NAMALWA (cell line): ENCODE measurements around the gene MSI2.

ENCODE experiments used
- DNase-seq: peaks from one replicate; pipeline ENCODE4 v3.0.0-alpha.2; 2015; ENCODE audit warnings: low spot score

MSI2 gene

DNA sequence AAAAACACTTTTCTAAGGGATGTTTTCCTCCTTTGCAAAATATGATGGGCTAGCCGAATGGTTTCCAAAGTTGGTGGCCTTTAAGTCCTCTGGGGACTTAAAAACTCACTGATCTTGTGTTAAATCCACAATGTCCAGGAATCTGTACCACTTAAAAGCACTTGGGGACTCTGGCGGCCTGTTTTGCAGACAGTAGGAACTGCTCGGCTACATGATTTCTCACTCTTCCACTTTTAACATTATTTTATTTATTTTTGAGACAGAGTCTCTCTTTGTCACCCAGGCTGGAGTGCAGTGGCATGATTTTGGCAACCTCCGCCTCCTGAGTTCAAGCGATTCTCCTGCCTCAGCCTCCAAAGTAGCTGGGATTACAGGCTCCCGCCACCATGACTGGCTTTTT is 9.1 kb upstream of the MSI2 start:
- no peak for DNase-seq

GRCh38 chr17:57247913-57248312 is 8.4 kb upstream of the MSI2 start:
- no peak for DNase-seq

- no peak for DNase-seq
Measured at GRCh38 chr17:57249520-57249919, 6.8 kb upstream of the MSI2 start.

GRCh38 chr17:57251211-57251787 is 5.0 kb upstream of the MSI2 start:
- DNase-seq = no peak

DNA sequence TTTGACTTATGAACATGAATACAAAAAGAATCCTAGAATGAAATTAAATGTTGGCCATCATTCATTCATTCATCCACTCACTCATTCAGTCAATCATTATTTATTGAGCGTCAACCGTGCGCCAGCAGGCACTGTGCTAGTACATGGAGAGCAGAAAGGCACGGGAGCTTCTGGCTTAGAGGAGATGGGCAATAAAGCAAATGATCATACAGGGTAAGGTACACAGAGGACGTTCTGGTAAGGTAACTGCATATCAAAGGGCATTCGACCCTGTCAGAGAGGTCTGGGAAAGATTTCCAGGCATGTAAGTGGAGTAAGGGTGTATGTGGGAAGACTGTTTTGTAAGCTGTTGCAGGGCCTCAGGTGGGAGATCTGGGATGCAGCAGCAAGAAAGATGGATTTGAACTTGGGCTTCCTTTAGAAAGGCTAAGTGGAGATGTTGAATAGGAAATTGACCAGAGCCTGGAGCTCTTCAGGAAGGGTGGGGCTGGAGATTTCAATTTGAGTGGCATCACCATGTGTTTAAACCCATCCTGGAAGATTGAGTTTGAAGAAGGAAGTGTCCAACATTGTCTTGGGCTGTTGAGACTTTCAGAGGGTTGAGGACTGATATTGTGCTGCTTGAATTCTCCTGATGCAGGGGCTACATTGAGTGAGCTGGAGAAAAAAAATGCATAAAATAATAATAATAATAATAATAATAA is 2.8 kb upstream of the MSI2 start:
- DNase-seq = no peak

- DNase-seq = peak; percentile 22
Measured at GRCh38 chr17:57255182-57255775, 1.0 kb upstream of the MSI2 start.

GRCh38 chr17:57256708-57257112 is 387 bp downstream of the MSI2 start:
- peak; percentile 62 for DNase-seq

- peak; percentile 60 for DNase-seq
Measured at GRCh38 chr17:57257195-57257894, 1.0 kb downstream of the MSI2 start.

GRCh38 chr17:57257895-57258851 is 1.9 kb downstream of the MSI2 start:
- peak; percentile 48 for DNase-seq

GRCh38 chr17:57259306-57259705 is 3.0 kb downstream of the MSI2 start:
- no peak for DNase-seq

DNA sequence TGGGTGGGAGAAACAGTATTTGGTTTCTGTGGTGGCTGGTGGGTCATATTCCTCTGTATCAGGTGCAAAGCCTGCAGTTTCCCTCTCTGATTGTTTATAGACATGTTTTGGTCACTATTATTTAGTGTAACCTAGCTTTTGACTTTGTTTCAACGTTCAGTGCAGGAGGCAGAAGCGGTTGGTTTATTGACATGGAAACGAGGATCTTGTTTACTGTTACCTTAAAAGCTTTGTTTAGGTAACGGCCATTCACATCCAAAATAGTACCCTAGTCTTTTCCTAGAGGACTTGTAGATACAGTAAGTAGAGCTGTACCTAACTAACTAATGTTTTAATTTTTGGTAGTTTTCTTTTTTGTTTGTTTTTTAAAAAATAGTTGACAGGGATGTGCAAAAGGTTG is 3.5 kb downstream of the MSI2 start:
- peak; percentile 48 for DNase-seq

- DNase-seq = peak; percentile 61
Measured at GRCh38 chr17:57260325-57261083, 4.2 kb downstream of the MSI2 start.

GRCh38 chr17:57261084-57261461 is 4.8 kb downstream of the MSI2 start:
- no peak for DNase-seq

GRCh38 chr17:57262557-57262956 is 6.2 kb downstream of the MSI2 start:
- DNase-seq = no peak

GRCh38 chr17:57264250-57264649 is 7.9 kb downstream of the MSI2 start:
- DNase-seq = no peak

- DNase-seq = no peak
Measured at GRCh38 chr17:57264776-57265175, 8.5 kb downstream of the MSI2 start.

DNA sequence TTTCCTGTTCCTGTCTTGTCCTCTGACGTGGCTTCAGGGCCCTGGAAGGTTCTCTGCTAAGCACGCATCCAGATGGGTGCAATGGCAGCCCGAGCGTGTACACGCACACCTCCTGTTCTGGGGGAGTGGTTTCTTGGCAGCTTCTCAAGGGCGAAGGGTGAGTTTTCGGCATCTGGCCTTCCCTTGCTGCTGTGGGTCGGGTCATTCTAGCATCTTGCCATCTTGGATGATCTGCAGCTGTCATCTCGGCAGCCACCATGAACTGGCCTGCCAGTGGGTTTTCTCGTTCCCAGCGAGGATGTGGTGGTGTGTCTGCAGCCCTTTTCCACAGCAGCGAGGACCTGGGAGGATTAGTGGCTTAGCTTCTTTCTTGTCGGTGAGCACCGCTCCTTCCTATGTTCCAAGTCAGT is 10.6 kb downstream of the MSI2 start:
- no peak for DNase-seq

DNA sequence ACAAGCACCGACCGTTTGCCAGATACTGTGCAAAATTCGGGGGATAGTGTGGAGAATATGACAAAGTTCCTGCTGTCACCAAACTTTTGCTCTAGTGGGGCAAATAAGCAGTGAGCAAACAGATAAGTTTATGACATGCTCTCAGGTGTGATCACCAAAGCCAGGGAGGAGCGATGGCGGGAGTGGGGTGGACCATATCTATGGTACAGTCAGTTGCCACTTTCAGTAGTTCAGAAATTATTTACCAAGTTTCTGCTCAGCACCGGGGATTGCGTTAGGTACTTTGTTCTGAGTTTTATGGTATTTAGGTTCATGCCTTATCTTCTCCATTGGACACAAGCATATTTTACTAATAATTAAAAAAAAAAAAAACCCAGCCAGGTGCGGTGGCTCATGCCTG is 11.9 kb downstream of the MSI2 start:
- DNase-seq = no peak

GRCh38 chr17:57269052-57269451 is 12.7 kb downstream of the MSI2 start:
- DNase-seq = no peak

- DNase-seq = no peak
Measured at GRCh38 chr17:57269598-57270255, 13.4 kb downstream of the MSI2 start.

DNA sequence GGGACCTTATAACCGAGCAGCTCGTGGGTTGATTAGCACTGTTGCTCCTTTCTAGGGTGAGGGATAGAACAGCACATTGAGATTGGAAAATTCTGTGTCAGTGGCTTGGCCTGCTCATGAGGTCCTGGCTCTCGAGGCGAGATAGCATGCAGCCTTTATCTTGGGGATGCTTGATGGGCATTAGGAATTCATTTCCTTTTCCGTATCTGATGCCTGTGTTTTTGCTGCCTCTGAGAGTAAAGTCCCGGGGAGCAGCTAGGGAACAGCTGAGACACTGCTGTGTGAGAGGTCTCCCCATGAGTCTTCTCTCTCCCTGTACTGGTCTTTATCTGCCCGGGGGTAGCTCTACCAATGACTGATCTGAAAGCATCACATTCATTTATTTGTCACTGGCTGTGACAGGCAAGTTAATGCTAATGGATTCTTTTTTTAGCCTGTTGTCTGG is 14.5 kb downstream of the MSI2 start:
- no peak for DNase-seq
